ENCODE data around the gene APBB2. TPM values are rescaled to one million over a fixed set of nuclear protein-coding genes. Genes with fewer than 3 reads are reported as not detected.
A peak's percentile ranks its signal among the peaks of the same experiment; 100 is the strongest.

The APBB2 gene
- 1 to 10 TPM; 1.1 to 2.2 (median 1.2) TPM for total RNA-seq

- DNase-seq (no peak), ATAC-seq (peak; percentile 60 to 67)
- H3K4me1 Mint-ChIP-seq (ENCODE audit: low read depth): peaks cover 25% of the 10 kb centered on the region
- H3K4me3 Mint-ChIP-seq: peak within 1 kb of the TSS; percentile 75
- no peaks in the 10 kb centered on the region for H3K36me3 Mint-ChIP-seq (ENCODE audit: insufficient read depth)
- H3K9me3 Mint-ChIP-seq: no peaks in the 10 kb centered on the region
- H3K27me3 Mint-ChIP-seq (ENCODE audit: low read depth): peaks cover 54% of the 10 kb centered on the region
Observed at GRCh38 chr4:41214136-41214824, at the start of gene APBB2. Gene APBB2 (minus strand): TSS chr4:41214542. CDS start chr4:41033254, 181,288 bp downstream.

- Mint-ChIP-seq H3K4me3 (no peak overlapping the region), H3K27me3 (ENCODE audit: low read depth) (peaks cover 26% of the 10 kb centered on the region), H3K4me1 (ENCODE audit: low read depth) (peaks cover 5% of the 10 kb centered on the region), H3K9me3 (no peaks in the 10 kb centered on the region), H3K36me3 (ENCODE audit: insufficient read depth) (no peaks in the 10 kb centered on the region)
- no peak for DNase-seq
- no peak for ATAC-seq
Observed at GRCh38 chr4:41262198-41262597, 47.9 kb upstream of the APBB2 start.

DNA sequence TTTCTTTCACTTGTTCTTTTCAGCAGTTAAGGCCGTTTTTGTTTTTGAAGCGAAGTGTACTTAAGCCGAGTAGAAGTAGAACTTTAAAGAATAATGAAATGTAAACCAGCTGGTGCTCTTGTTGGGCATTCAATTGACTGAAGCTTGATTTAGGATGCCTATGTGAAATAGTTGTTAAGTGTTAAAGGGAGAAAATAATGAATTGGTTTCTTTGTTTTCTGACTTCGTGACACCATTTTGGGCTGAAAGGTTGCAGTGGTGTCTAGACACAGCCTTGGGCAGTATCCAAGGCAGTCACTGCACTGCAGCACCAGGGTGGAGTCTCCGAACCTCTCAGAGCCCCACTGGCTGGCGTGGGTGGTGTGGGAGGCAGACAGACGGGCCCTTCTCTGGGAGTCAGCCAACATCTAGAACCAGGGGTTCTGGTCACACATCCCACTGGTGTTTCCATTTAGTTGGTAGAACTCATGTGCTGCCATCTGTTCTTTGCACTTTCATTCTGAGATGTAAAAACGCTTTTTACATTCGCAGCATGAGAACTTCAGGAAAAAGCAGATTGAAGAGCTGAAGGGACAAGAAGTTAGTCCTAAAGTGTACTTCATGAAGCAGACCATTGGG, 45.9 kb upstream of the APBB2 start:
- no peak overlapping the region for H3K4me3 Mint-ChIP-seq
- H3K27me3 Mint-ChIP-seq (ENCODE audit: low read depth): peaks cover 40% of the 10 kb centered on the region
- DNase-seq (no peak), ATAC-seq (no peak)
- peaks cover 2% of the 10 kb centered on the region for H3K36me3 Mint-ChIP-seq (ENCODE audit: insufficient read depth)
- peaks cover 9% of the 10 kb centered on the region for H3K4me1 Mint-ChIP-seq (ENCODE audit: low read depth)
- no peaks in the 10 kb centered on the region for H3K9me3 Mint-ChIP-seq

- H3K4me1 Mint-ChIP-seq (ENCODE audit: low read depth): peaks cover 9% of the 10 kb centered on the region
- no peaks in the 10 kb centered on the region for H3K9me3 Mint-ChIP-seq
- no peak for DNase-seq
- H3K27me3 Mint-ChIP-seq (ENCODE audit: low read depth): peaks cover 48% of the 10 kb centered on the region
- H3K36me3 Mint-ChIP-seq (ENCODE audit: insufficient read depth): peaks cover 2% of the 10 kb centered on the region
- H3K4me3 Mint-ChIP-seq: no peak overlapping the region
- no peak for ATAC-seq
Observed at GRCh38 chr4:41258783-41259182, 44.4 kb upstream of the APBB2 start.

- Mint-ChIP-seq H3K4me1 (ENCODE audit: low read depth) (peaks cover 9% of the 10 kb centered on the region), H3K36me3 (ENCODE audit: insufficient read depth) (peaks cover 2% of the 10 kb centered on the region), H3K4me3 (peak overlapping the region; percentile 71), H3K9me3 (no peaks in the 10 kb centered on the region), H3K27me3 (ENCODE audit: low read depth) (peaks cover 50% of the 10 kb centered on the region)
- DNase-seq (no peak), ATAC-seq (no peak)
Observed at GRCh38 chr4:41257906-41258305, 43.6 kb upstream of the APBB2 start.

DNA sequence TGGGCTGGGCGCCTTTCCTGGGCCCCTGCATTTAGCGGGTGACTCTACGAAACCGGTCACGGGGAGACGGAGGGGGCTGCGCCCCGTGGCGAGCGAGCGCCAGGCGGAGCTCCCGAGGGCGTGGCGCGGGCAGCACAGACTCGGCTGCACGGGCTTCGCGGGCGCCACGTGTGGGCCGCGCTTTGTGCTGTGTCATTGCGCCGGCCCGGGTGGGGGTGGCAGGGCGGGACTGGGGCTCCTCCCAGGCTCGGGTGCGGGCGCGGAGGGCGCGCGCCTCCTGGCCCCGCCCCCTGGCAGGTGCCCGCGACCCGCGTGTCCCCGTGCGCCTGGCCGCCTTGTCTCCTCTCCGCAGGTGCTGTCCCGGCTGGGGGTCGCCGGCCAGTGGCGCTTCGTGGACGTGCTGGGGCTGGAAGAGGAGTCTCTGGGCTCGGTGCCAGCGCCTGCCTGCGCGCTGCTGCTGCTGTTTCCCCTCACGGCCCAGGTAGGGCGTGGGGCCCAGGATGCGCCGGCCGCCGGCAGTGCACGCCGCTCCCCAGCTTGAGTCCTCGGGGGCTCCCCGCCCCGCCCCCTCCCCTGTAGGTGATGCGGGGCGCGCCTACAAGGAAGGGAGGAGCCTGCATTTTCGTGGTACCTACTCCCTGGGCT, 43.0 kb upstream of the APBB2 start:
- H3K9me3 Mint-ChIP-seq: no peaks in the 10 kb centered on the region
- H3K36me3 Mint-ChIP-seq (ENCODE audit: insufficient read depth): peaks cover 2% of the 10 kb centered on the region
- ATAC-seq (peak; percentile 75 to 79), DNase-seq (no peak)
- H3K4me1 Mint-ChIP-seq (ENCODE audit: low read depth): peaks cover 9% of the 10 kb centered on the region
- peak overlapping the region; percentile 71 for H3K4me3 Mint-ChIP-seq
- H3K27me3 Mint-ChIP-seq (ENCODE audit: low read depth): peaks cover 50% of the 10 kb centered on the region

GRCh38 chr4:41256740-41257256, 42.5 kb upstream of the APBB2 start, which contains the start of gene UCHL1:
Gene UCHL1 (plus strand): TSS chr4:41256928. CDS start chr4:41256977, 49 bp downstream.
- DNase-seq (no peak), ATAC-seq (peak; percentile 39 to 42)
- Mint-ChIP-seq H3K36me3 (ENCODE audit: insufficient read depth) (peaks cover 2% of the 10 kb centered on the region), H3K4me3 (peak within 1 kb of the TSS; percentile 71), H3K9me3 (no peaks in the 10 kb centered on the region), H3K4me1 (ENCODE audit: low read depth) (peaks cover 9% of the 10 kb centered on the region), H3K27me3 (ENCODE audit: low read depth) (peaks cover 54% of the 10 kb centered on the region)

- H3K4me3 Mint-ChIP-seq: peak overlapping the region; percentile 45
Observed at GRCh38 chr4:41256131-41256739, 41.9 kb upstream of the APBB2 start.

DNA sequence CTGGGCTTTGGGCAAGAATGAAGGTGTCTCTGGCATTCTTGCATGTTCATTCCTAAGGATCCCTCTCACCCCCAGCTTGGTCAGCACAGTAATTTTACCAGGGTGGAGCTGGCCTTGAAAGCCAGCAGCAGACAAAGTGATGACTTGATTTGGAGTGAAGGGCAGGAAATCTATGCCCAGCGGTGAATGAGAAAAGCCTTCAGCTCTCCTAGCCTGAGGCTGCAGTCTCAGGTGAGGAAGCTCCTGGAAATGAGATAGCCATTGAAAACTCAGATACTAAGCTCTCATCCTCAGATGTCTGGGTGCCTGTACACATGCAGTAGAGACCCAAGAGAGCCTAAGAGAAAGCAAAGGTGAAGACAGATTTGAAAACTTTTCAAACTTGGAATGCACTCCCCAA, 31.6 kb upstream of the APBB2 start:
- Mint-ChIP-seq H3K4me3 (no peak overlapping the region), H3K4me1 (ENCODE audit: low read depth) (no peaks in the 10 kb centered on the region), H3K36me3 (ENCODE audit: insufficient read depth) (no peaks in the 10 kb centered on the region), H3K27me3 (ENCODE audit: low read depth) (peaks cover 8% of the 10 kb centered on the region), H3K9me3 (no peaks in the 10 kb centered on the region)
- ATAC-seq: no peak
- no peak for DNase-seq

More at GRCh38 chr4:41256131-41256739, 41.9 kb upstream of the APBB2 start:
- H3K9me3 Mint-ChIP-seq: no peaks in the 10 kb centered on the region
- peaks cover 50% of the 10 kb centered on the region for H3K27me3 Mint-ChIP-seq (ENCODE audit: low read depth)
- peaks cover 2% of the 10 kb centered on the region for H3K36me3 Mint-ChIP-seq (ENCODE audit: insufficient read depth)
- DNase-seq: no peak
- peaks cover 9% of the 10 kb centered on the region for H3K4me1 Mint-ChIP-seq (ENCODE audit: low read depth)
- no peak for ATAC-seq

DNA sequence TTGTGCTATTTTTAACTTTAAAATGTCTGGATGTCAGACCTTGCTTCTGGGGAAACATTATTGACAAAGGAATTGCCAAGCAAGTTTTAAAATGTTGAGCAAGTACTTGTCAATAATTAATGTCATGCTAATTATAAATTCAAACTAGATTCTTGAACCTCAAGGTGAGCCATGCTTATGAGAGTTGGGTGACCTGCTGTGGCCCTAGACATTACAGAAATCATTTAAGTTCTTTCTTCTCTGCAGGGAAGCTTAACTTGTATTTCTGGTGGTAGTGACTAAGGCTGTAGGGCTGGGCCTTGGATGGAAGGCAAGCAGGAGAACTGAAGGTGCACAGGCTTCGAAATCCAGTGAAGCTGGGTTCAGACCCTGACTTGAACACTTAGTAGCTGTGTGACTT, 27.6 kb upstream of the APBB2 start:
- Mint-ChIP-seq H3K9me3 (no peaks in the 10 kb centered on the region), H3K27me3 (ENCODE audit: low read depth) (peaks cover 3% of the 10 kb centered on the region), H3K36me3 (ENCODE audit: insufficient read depth) (no peaks in the 10 kb centered on the region), H3K4me1 (ENCODE audit: low read depth) (no peaks in the 10 kb centered on the region), H3K4me3 (no peak overlapping the region)
- no peak for ATAC-seq
- no peak for DNase-seq

- DNase-seq: no peak
- no peak overlapping the region for H3K4me3 Mint-ChIP-seq
- no peaks in the 10 kb centered on the region for H3K4me1 Mint-ChIP-seq (ENCODE audit: low read depth)
- no peaks in the 10 kb centered on the region for H3K27me3 Mint-ChIP-seq (ENCODE audit: low read depth)
- H3K9me3 Mint-ChIP-seq: no peaks in the 10 kb centered on the region
- no peak for ATAC-seq
- no peaks in the 10 kb centered on the region for H3K36me3 Mint-ChIP-seq (ENCODE audit: insufficient read depth)
Observed at GRCh38 chr4:41236508-41236907, 22.2 kb upstream of the APBB2 start.

DNA sequence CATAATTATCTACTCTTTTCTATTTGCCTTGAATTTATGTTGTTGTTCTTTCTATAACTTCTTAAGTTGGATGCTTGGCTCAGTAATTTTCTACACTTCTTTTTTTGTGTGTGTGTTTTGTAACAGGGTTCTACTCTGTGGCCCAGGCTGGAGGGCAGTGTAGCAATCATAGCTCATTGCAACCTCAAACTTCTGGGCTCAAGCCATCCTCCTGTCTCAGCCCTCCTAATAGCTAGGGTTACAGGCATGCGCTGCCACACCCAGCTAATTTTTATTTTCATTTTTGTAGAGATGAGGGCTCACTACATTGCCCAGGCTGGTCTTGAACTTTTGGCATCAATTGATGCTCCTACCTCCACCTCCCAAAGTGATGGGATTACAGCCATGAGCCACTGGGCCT, 21.7 kb upstream of the APBB2 start:
- H3K36me3 Mint-ChIP-seq (ENCODE audit: insufficient read depth): no peaks in the 10 kb centered on the region
- no peak overlapping the region for H3K4me3 Mint-ChIP-seq
- no peaks in the 10 kb centered on the region for H3K4me1 Mint-ChIP-seq (ENCODE audit: low read depth)
- H3K9me3 Mint-ChIP-seq: no peaks in the 10 kb centered on the region
- no peaks in the 10 kb centered on the region for H3K27me3 Mint-ChIP-seq (ENCODE audit: low read depth)
- no peak for ATAC-seq
- DNase-seq: no peak

DNA sequence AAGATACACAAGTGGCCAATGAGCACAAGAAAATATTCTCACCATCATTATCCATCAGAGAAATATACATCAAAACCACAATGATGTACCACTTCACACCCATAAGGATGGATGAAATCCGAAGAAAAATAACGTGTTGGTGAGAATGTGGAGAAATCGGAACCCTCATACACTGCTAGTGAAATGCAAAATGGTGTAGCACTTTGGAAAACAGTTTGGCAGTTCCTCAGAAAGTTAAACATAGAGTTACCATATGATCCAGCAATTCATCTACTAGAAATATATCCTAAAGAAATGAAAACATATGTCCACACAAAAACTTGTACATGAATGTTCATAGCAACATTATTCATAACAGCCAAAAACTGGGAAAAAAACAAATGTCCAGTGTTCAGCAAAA, 18.5 kb upstream of the APBB2 start:
- Mint-ChIP-seq H3K4me1 (ENCODE audit: low read depth) (no peaks in the 10 kb centered on the region), H3K9me3 (no peaks in the 10 kb centered on the region)

DNA sequence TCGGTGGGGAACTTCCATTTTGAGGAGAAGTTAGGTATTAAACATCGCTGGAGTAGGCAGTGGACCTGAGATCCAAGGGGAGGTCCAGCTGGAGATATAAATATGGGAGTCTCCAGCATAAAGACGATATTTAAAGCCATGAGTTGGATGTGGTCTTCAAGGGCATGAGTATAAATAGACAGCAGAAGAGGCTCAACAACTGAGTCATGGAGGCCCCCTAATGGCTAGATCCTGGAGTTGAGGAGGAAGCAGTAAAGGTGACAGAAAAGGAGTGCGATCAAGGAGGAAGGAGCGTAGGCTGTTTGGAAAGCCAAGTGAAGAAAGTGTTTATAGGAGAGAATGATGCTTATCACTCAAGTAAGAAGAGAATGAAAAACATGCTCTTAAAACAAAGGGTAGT, 18.1 kb upstream of the APBB2 start:
- DNase-seq: no peak
- Mint-ChIP-seq H3K9me3 (no peaks in the 10 kb centered on the region), H3K27me3 (ENCODE audit: low read depth) (peaks cover 8% of the 10 kb centered on the region), H3K4me1 (ENCODE audit: low read depth) (no peaks in the 10 kb centered on the region), H3K4me3 (no peak overlapping the region), H3K36me3 (ENCODE audit: insufficient read depth) (no peaks in the 10 kb centered on the region)
- no peak for ATAC-seq

More for the DNA sequence above, 18.5 kb upstream of the APBB2 start:
- Mint-ChIP-seq H3K4me3 (no peak overlapping the region), H3K27me3 (ENCODE audit: low read depth) (peaks cover 4% of the 10 kb centered on the region), H3K36me3 (ENCODE audit: insufficient read depth) (no peaks in the 10 kb centered on the region)
- DNase-seq: no peak
- no peak for ATAC-seq
